GM12878 (cell line): ENCODE results near the gene USPL1.

ENCODE experiments used
- CTCF ChIP-seq, 3 experiments: IDR thresholded peaks in 2 of 3; conservative IDR thresholded peaks in 1 of 3; 2 replicates each; pipeline ENCODE4 v1.5.1; 2011; ENCODE audit warnings: low read depth in 3 of 3, low read length in 3 of 3, mild to moderate bottlenecking in 3 of 3, control low read depth in 2 of 3, moderate library complexity in 2 of 3, inconsistent platforms in 1 of 3, mixed read lengths in 1 of 3; ENCODE audit not compliant: control insufficient read depth in 2 of 3, insufficient read depth in 1 of 3; ENCODE audit errors: extremely low read depth in 1 of 3
- DPF2 ChIP-seq: fragments of 450-650 bp; IDR thresholded peaks from 2 replicates; pipeline ENCODE4 v1.6.1; 2017; ENCODE audit warnings: mild to moderate bottlenecking
- MYC ChIP-seq: IDR thresholded peaks from 2 replicates; pipeline ENCODE4 v1.6.1; 2011; ENCODE audit warnings: mild to moderate bottlenecking, low read length, moderate library complexity, inconsistent platforms; ENCODE audit not compliant: insufficient read depth, insufficient replicate concordance, insufficient read length, severe bottlenecking
- POLR2A ChIP-seq: IDR thresholded peaks from 2 replicates; pipeline ENCODE4 v1.6.1; 2011; ENCODE audit warnings: low read depth, mild to moderate bottlenecking, low read length
- RBBP5 ChIP-seq: fragments of 200-600 bp; sonication (generic); conservative IDR thresholded peaks from 2 replicates; pipeline ENCODE4 v1.6.1; 2016
- RFX5 ChIP-seq: IDR thresholded peaks from 2 replicates; pipeline ENCODE4 v1.6.1; 2011; ENCODE audit warnings: low read depth, low read length, improper control_type of control experiment
- SREBF2 ChIP-seq: IDR thresholded peaks from 2 replicates; pipeline ENCODE4 v1.6.1; 2012; ENCODE audit warnings: mild to moderate bottlenecking, low read length
- SUZ12 ChIP-seq: fragments of 200-600 bp; sonication (generic); IDR thresholded peaks from one replicate; pipeline ENCODE4 v1.6.1; 2018; ENCODE audit warnings: antibody characterized with exemption, mild to moderate bottlenecking; ENCODE audit not compliant: unreplicated experiment
- TCF7 ChIP-seq: IDR thresholded peaks from 2 replicates; pipeline ENCODE4 v1.6.1; 2014; ENCODE audit warnings: antibody characterized with exemption, borderline replicate concordance

GRCh38 chr13:30569901-30570576 lies 47.7 kb upstream of the USPL1 start:
- no peak for TF ChIP-seq CTCF (IDR thresholded peaks at IDR 0.05 in 2 of 3, conservative IDR thresholded peaks at IDR 0.05 in 1 of 3; ENCODE audit: control insufficient read depth in 2 of 3, extremely low read depth in 1 of 3, insufficient read depth in 1 of 3, low read depth in 3 of 3, low read length in 3 of 3)
- TF ChIP-seq POLR2A, result no peak
- TF ChIP-seq SUZ12, result no peak
- TF ChIP-seq MYC, result no peak
- no peak for TF ChIP-seq RBBP5
- TF ChIP-seq RFX5, result no peak
- TF ChIP-seq DPF2, result no peak
- no peak for TF ChIP-seq SREBF2
- TF ChIP-seq TCF7, result no peak
